ENCODE data around the gene MPHOSPH9. TPM values are rescaled to one million over a fixed set of nuclear protein-coding genes. Genes with fewer than 3 reads are reported as not detected.

The MPHOSPH9 gene
- total RNA-seq, 2 donors from 2014 or later: 104 to 121 TPM

GRCh38 chr12:123134271-123134671 is 98.7 kb downstream of the MPHOSPH9 start:
- DNase-seq (no peak), ATAC-seq (replicated peaks in 1 of 2) (no peak)
- H3K9me3 Mint-ChIP-seq: no peaks in the 10 kb centered on the region
- H3K36me3 Mint-ChIP-seq (ENCODE audit: insufficient read depth in 2 of 2): peaks cover 1% of the 10 kb centered on the region in 2 donors
- H3K4me1 Mint-ChIP-seq (ENCODE audit: low read depth): peaks cover 30% of the 10 kb centered on the region
- H3K27ac Mint-ChIP-seq: no peak overlapping the region
- no peaks in the 10 kb centered on the region for H3K27me3 Mint-ChIP-seq (ENCODE audit: low read depth)
- no peak overlapping the region for H3K4me3 Mint-ChIP-seq

GRCh38 chr12:123133701-123134100 is 99.2 kb downstream of the MPHOSPH9 start:
- no peak for ATAC-seq (replicated peaks in 1 of 2)

GRCh38 chr12:123132951-123133619 is 99.9 kb downstream of the MPHOSPH9 start:
- Mint-ChIP-seq H3K9me3 (no peaks in the 10 kb centered on the region), H3K27ac (no peak overlapping the region), H3K4me1 (ENCODE audit: low read depth) (peaks cover 29% of the 10 kb centered on the region), H3K4me3 (peak overlapping the region in 1 of 2 donors; percentile 86), H3K36me3 (ENCODE audit: insufficient read depth in 2 of 2) (peaks cover 0 to 1% of the 10 kb centered on the region in 2 donors), H3K27me3 (ENCODE audit: low read depth) (no peaks in the 10 kb centered on the region)
- no peak for DNase-seq
- no peak for ATAC-seq (replicated peaks in 1 of 2)

More at GRCh38 chr12:123133701-123134100, 99.2 kb downstream of the MPHOSPH9 start:
- Mint-ChIP-seq H3K27me3 (ENCODE audit: low read depth) (no peaks in the 10 kb centered on the region), H3K4me3 (no peak overlapping the region), H3K27ac (no peak overlapping the region), H3K36me3 (ENCODE audit: insufficient read depth in 2 of 2) (peaks cover 1% of the 10 kb centered on the region in 2 donors), H3K9me3 (no peaks in the 10 kb centered on the region), H3K4me1 (ENCODE audit: low read depth) (peaks cover 29% of the 10 kb centered on the region)
- DNase-seq: no peak

- Mint-ChIP-seq H3K4me3 (peak overlapping the region; percentile 64 to 86), H3K4me1 (ENCODE audit: low read depth) (peaks cover 29% of the 10 kb centered on the region), H3K9me3 (no peaks in the 10 kb centered on the region)
Observed at GRCh38 chr12:123131879-123132402, 101.0 kb downstream of the MPHOSPH9 start.

GRCh38 chr12:123131291-123131832 is 101.6 kb downstream of the MPHOSPH9 start:
- Mint-ChIP-seq H3K4me1 (ENCODE audit: low read depth) (peaks cover 35% of the 10 kb centered on the region), H3K9me3 (no peaks in the 10 kb centered on the region), H3K36me3 (ENCODE audit: insufficient read depth in 2 of 2) (peaks cover 0 to 1% of the 10 kb centered on the region in 2 donors), H3K27ac (peak overlapping the region; percentile 71), H3K27me3 (ENCODE audit: low read depth) (no peaks in the 10 kb centered on the region), H3K4me3 (peak overlapping the region; percentile 64 to 86)
- DNase-seq (no peak), ATAC-seq (replicated peaks in 1 of 2) (peak; percentile 29 to 32)

More at GRCh38 chr12:123131879-123132402, 101.0 kb downstream of the MPHOSPH9 start:
- Mint-ChIP-seq H3K27me3 (ENCODE audit: low read depth) (no peaks in the 10 kb centered on the region), H3K36me3 (ENCODE audit: insufficient read depth in 2 of 2) (peaks cover 0 to 1% of the 10 kb centered on the region in 2 donors), H3K27ac (peak overlapping the region; percentile 71)
- DNase-seq (peak; percentile 43 to 44), ATAC-seq (replicated peaks in 1 of 2) (peak; percentile 91)

GRCh38 chr12:123129621-123130020 is 103.3 kb downstream of the MPHOSPH9 start:
- H3K36me3 Mint-ChIP-seq (ENCODE audit: insufficient read depth in 2 of 2): no peaks in the 10 kb centered on the region
- H3K27me3 Mint-ChIP-seq (ENCODE audit: low read depth): no peaks in the 10 kb centered on the region
- H3K9me3 Mint-ChIP-seq: no peaks in the 10 kb centered on the region
- H3K27ac Mint-ChIP-seq: no peak overlapping the region
- H3K4me1 Mint-ChIP-seq (ENCODE audit: low read depth): peaks cover 44% of the 10 kb centered on the region
- ATAC-seq (replicated peaks in 1 of 2): no peak
- DNase-seq: no peak
- H3K4me3 Mint-ChIP-seq: no peak overlapping the region

- DNase-seq (no peak), ATAC-seq (replicated peaks in 1 of 2) (no peak)
- H3K27ac Mint-ChIP-seq: no peak overlapping the region
- H3K9me3 Mint-ChIP-seq: no peaks in the 10 kb centered on the region
- no peaks in the 10 kb centered on the region for H3K27me3 Mint-ChIP-seq (ENCODE audit: low read depth)
- H3K4me3 Mint-ChIP-seq: no peak overlapping the region
- H3K36me3 Mint-ChIP-seq (ENCODE audit: insufficient read depth in 2 of 2): no peaks in the 10 kb centered on the region
- peaks cover 50% of the 10 kb centered on the region for H3K4me1 Mint-ChIP-seq (ENCODE audit: low read depth)
Observed at GRCh38 chr12:123127182-123127495, 105.8 kb downstream of the MPHOSPH9 start.

- ATAC-seq (replicated peaks in 1 of 2) (no peak), DNase-seq (no peak)
- Mint-ChIP-seq H3K27me3 (ENCODE audit: low read depth) (no peaks in the 10 kb centered on the region), H3K4me1 (ENCODE audit: low read depth) (peaks cover 50% of the 10 kb centered on the region), H3K9me3 (no peaks in the 10 kb centered on the region), H3K36me3 (ENCODE audit: insufficient read depth in 2 of 2) (no peaks in the 10 kb centered on the region), H3K27ac (no peak overlapping the region), H3K4me3 (no peak overlapping the region)
Observed at GRCh38 chr12:123126294-123127181, 106.4 kb downstream of the MPHOSPH9 start.

- DNase-seq: no peak
- Mint-ChIP-seq H3K4me3 (peak overlapping the region; percentile 26 to 31), H3K4me1 (ENCODE audit: low read depth) (peaks cover 60% of the 10 kb centered on the region)
Observed at GRCh38 chr12:123122626-123123025, 110.3 kb downstream of the MPHOSPH9 start.

GRCh38 chr12:123121670-123122069 is 111.3 kb downstream of the MPHOSPH9 start:
- ATAC-seq (replicated peaks in 1 of 2) (no peak), DNase-seq (no peak)
- Mint-ChIP-seq H3K4me1 (ENCODE audit: low read depth) (peaks cover 58% of the 10 kb centered on the region), H3K27me3 (ENCODE audit: low read depth) (no peaks in the 10 kb centered on the region), H3K4me3 (peak overlapping the region in 1 of 2 donors; percentile 31), H3K9me3 (no peaks in the 10 kb centered on the region), H3K27ac (peak overlapping the region; percentile 55), H3K36me3 (ENCODE audit: insufficient read depth in 2 of 2) (no peaks in the 10 kb centered on the region)

More at GRCh38 chr12:123122626-123123025, 110.3 kb downstream of the MPHOSPH9 start:
- no peaks in the 10 kb centered on the region for H3K27me3 Mint-ChIP-seq (ENCODE audit: low read depth)
- no peak for ATAC-seq (replicated peaks in 1 of 2)
- no peaks in the 10 kb centered on the region for H3K36me3 Mint-ChIP-seq (ENCODE audit: insufficient read depth in 2 of 2)
- H3K27ac Mint-ChIP-seq: no peak overlapping the region
- no peaks in the 10 kb centered on the region for H3K9me3 Mint-ChIP-seq

- Mint-ChIP-seq H3K4me3 (peak overlapping the region; percentile 59 to 70), H3K36me3 (ENCODE audit: insufficient read depth in 2 of 2) (no peaks in the 10 kb centered on the region), H3K9me3 (no peaks in the 10 kb centered on the region), H3K27me3 (ENCODE audit: low read depth) (no peaks in the 10 kb centered on the region), H3K27ac (peak overlapping the region; percentile 73), H3K4me1 (ENCODE audit: low read depth) (peaks cover 60% of the 10 kb centered on the region)
- ATAC-seq (replicated peaks in 1 of 2) (peak; percentile 89 to 92), DNase-seq (peak; percentile 45 to 57)
Observed at GRCh38 chr12:123120452-123121166, 112.3 kb downstream of the MPHOSPH9 start.

- DNase-seq (peak; percentile 60 to 78), ATAC-seq (replicated peaks in 1 of 2) (peak; percentile 81 to 85)
- Mint-ChIP-seq H3K4me3 (peak overlapping the region; percentile 29 to 59), H3K27ac (peak overlapping the region; percentile 84), H3K4me1 (ENCODE audit: low read depth) (peaks cover 65% of the 10 kb centered on the region), H3K9me3 (no peaks in the 10 kb centered on the region), H3K36me3 (ENCODE audit: insufficient read depth in 2 of 2) (no peaks in the 10 kb centered on the region), H3K27me3 (ENCODE audit: low read depth) (no peaks in the 10 kb centered on the region)
Observed at GRCh38 chr12:123119808-123120207, 113.1 kb downstream of the MPHOSPH9 start.

Measured in activated T-cell treated with anti-CD3 and anti-CD28 coated beads, Interleukin-2, amount 50 U/mL, for 72 hours (primary cell).